Thyroid gland (tissue), 4 donors: Measurements from ENCODE around the gene ACOT8. TPM values are rescaled to one million over a fixed set of nuclear protein-coding genes. Genes with fewer than 3 reads are reported as not detected.

Source experiments
- DNase-seq, 2 donors: peaks; one replicate each; pipeline ENCODE4 v3.0.0-alpha.2; 2019
- H3K27ac ChIP-seq, 3 donors: fragments of 200-600 bp; sonication (generic); 1 replicate in 2 of 3; 2 replicates in 1 of 3; pipeline ENCODE4 v1.5.1; 2016 to 2019; ENCODE audit warnings: mild to moderate bottlenecking in 1 of 3, moderate library complexity in 1 of 3
- H3K27me3 ChIP-seq: fragments of 200-600 bp; sonication (generic); one replicate; pipeline ENCODE4 v1.5.1; 2019
- H3K36me3 ChIP-seq, 2 donors: fragments of 200-600 bp; sonication (generic); one replicate each; pipeline ENCODE4 v1.5.1; 2016 to 2019
- H3K4me1 ChIP-seq, 2 donors: fragments of 200-600 bp; sonication (generic); one replicate each; pipeline ENCODE4 v1.5.1; 2017 to 2019
- H3K4me3 ChIP-seq, 3 donors: fragments of 200-600 bp; sonication (generic); replicated peaks in 1 of 3; 1 replicate in 2 of 3; 2 replicates in 1 of 3; pipeline ENCODE4 v1.5.1; 2016; ENCODE audit warnings: mild to moderate bottlenecking in 1 of 3
- H3K9me3 ChIP-seq: fragments of 200-600 bp; sonication (generic); one replicate; pipeline ENCODE4 v1.5.1; 2017
- POLR2A ChIP-seq, 2 donors: fragments of 450-650 bp; IDR thresholded peaks; one replicate each; pipeline ENCODE4 v1.6.1; 2017; ENCODE audit warnings: antibody characterized with exemption in 2 of 2, mild to moderate bottlenecking in 2 of 2, moderate library complexity in 1 of 2
- WGBS, 2 donors: methylation state at CpG; one replicate each; pipeline ENCODE4 v1.1.5; 2017; 5-methylcytosine and 5-hydroxymethylcytosine counted together
- intact Hi-C: fragments of 100-400 bp; cut with DNase I; formaldehyde crosslinking; loops from one replicate; pipeline ENCODE4 v1.15.1; 2023
- total RNA-seq, 4 donors: library from RNA; depleted of rRNA; stranded (reverse); fragments of >200 nt; gene quantifications; one replicate each; pipeline ENCODE4 v1.2.3, GENCODE V29; 2016
- TF ChIP-seq, protein P1 (sequence below), 6 experiments: fragments of 200-600 bp in 3 of 6; fragments of 450-650 bp in 3 of 6; sonication (generic) in 3 of 6; IDR thresholded peaks; one replicate each; pipeline ENCODE4 v1.5.1; 2016 to 2019; ENCODE audit warnings: antibody characterized with exemption in 6 of 6, mild to moderate bottlenecking in 2 of 6, inconsistent platforms in 1 of 6, moderate library complexity in 1 of 6

ACOT8 gene
- total RNA-seq, 4 donors from 2014 or later: 36.3 to 73.8 (median 50.6) TPM

DNA sequence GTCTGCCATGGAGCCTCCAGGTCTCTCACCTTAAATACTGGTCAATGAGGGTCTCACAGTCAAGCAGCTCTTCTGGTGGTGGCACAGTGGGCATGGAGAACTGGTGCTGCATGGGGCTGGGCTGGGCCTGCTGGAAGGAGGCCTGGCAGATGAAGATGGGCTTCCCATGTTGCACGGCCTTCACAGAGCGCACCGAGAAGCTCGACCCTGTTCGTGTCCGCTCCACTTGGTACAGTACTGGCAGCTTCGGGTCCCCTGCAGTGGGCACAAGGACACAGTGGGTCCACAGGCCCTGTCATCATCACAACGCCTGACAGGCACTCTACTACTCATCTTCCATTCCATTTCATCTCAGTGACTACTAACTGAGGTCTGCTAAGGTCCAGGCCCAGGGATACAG is 8.8 kb downstream of the ACOT8 start:
- Histone ChIP-seq H3K27ac (no peak overlapping the region), H3K27me3 (no peaks in the 10 kb centered on the region), H3K9me3 (no peaks in the 10 kb centered on the region), H3K36me3 (peaks cover 19 to 42% of the 10 kb centered on the region in 2 donors), H3K4me1 (peaks cover 0 to 6% of the 10 kb centered on the region in 2 donors), H3K4me3 (no peak overlapping the region)
- intact Hi-C loops: no loop called here
- DNase-seq: no peak
- TF ChIP-seq, protein P1, sequence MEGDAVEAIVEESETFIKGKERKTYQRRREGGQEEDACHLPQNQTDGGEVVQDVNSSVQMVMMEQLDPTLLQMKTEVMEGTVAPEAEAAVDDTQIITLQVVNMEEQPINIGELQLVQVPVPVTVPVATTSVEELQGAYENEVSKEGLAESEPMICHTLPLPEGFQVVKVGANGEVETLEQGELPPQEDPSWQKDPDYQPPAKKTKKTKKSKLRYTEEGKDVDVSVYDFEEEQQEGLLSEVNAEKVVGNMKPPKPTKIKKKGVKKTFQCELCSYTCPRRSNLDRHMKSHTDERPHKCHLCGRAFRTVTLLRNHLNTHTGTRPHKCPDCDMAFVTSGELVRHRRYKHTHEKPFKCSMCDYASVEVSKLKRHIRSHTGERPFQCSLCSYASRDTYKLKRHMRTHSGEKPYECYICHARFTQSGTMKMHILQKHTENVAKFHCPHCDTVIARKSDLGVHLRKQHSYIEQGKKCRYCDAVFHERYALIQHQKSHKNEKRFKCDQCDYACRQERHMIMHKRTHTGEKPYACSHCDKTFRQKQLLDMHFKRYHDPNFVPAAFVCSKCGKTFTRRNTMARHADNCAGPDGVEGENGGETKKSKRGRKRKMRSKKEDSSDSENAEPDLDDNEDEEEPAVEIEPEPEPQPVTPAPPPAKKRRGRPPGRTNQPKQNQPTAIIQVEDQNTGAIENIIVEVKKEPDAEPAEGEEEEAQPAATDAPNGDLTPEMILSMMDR (IDR thresholded peaks at IDR 0.05): no peak
- TF ChIP-seq POLR2A (IDR thresholded peaks at IDR 0.05): no peak
- 90 to 98% methylated on average over 8 of the region's 8 CpGs for WGBS, 2 donors

DNA sequence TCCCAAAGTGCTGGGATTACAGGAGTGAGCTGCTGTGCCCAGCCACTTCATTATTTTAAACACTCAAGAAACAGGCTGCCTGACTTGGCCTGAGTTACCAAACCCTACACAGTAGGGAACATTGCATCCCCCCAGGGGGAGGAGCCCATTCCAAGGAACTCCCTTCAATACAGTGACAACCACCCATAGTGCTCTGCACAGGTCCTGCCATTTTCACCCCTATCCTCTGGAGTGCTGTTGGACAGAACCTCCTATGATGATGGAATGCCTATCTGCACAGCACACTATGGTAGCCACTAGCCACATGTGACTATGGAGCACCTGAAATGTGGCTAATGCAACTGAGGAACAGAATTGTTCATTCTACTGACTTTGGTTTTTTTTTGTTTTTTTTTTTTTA is 11.7 kb downstream of the ACOT8 start:
- Histone ChIP-seq H3K9me3 (no peaks in the 10 kb centered on the region), H3K27ac (no peak overlapping the region), H3K27me3 (no peaks in the 10 kb centered on the region), H3K36me3 (peaks cover 31 to 55% of the 10 kb centered on the region in 2 donors), H3K4me3 (no peak overlapping the region), H3K4me1 (peaks cover 15 to 25% of the 10 kb centered on the region in 2 donors)
- intact Hi-C loops: no loop called here
- TF ChIP-seq, protein P1 (IDR thresholded peaks at IDR 0.05): no peak
- TF ChIP-seq POLR2A (IDR thresholded peaks at IDR 0.05): no peak
- DNase-seq: no peak

DNA sequence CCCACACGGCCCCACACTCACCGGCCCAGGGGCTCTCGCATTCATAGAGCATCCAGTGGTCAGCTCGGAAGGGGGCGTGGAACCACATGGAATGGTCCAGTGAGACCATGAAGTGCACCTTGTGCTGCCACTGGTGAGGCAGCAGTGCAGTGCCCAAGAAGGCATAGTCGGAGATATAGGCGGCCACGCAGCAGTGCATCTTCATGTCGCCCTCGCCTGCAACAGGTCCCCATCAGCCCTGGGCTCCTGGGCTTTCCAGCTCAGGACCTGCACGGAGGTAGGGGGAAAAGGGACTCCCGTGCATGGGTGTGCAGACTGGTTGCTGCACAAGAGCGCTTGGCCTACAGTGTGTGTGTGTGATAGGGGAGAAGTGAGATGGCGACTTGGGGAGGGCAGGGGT is 13.7 kb downstream of the ACOT8 start:
- Histone ChIP-seq H3K27ac (peak overlapping the region in 1 of 3 donors; percentile 59), H3K9me3 (no peaks in the 10 kb centered on the region), H3K4me3 (no peak overlapping the region), H3K4me1 (peaks cover 15 to 25% of the 10 kb centered on the region in 2 donors), H3K36me3 (peaks cover 34 to 54% of the 10 kb centered on the region in 2 donors), H3K27me3 (no peaks in the 10 kb centered on the region)
- 96% methylated on average over 13 to 14 of the region's 14 CpGs for WGBS, 2 donors
- no peak for TF ChIP-seq POLR2A (IDR thresholded peaks at IDR 0.05)
- TF ChIP-seq, protein P1 (IDR thresholded peaks at IDR 0.05): no peak
- intact Hi-C loops: no loop called here
- no peak for DNase-seq

DNA sequence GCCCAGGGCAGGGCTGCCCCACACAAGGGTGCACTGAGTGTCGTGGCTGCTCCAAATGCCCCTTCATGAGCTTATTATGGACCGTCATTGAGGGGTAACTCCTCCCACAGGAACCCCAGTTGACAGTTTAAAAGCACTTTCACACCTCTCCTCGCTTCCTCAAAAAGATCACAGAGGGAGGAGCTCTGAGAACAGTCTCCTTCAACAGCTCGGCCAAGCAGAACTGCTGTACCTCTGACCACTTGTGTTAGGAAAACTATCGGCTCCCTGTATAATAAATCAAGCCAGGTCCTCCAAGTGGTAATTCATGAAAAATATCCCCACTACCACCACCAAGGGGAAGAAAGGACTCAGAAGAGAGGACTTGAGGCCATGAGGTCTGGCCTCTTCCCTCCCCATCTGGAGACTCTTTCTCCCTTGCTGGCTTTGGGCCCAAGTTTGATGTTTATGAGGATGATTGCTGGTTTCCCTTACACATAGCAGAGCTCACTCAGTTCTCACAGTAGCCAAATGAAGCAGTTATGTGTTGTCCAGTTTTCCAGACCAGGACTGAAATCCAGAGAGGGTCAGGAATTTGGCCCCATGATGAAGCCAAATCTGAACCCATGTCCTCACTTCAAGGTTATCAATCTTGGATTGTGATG is 14.9 kb downstream of the ACOT8 start:
- H3K27me3 ChIP-seq: no peaks in the 10 kb centered on the region
- 13 to 16% methylated on average over 5 of the region's 5 CpGs for WGBS, 2 donors
- H3K4me1 ChIP-seq: peaks cover 15 to 25% of the 10 kb centered on the region in 2 donors
- H3K4me3 ChIP-seq: no peak overlapping the region
- DNase-seq: peak; percentile 56 to 58
- intact Hi-C loops: no loop called here
- TF ChIP-seq, protein P1 (IDR thresholded peaks at IDR 0.05): peak in 1 of 6 experiments; percentile 19
- no peak for TF ChIP-seq POLR2A (IDR thresholded peaks at IDR 0.05)
- H3K27ac ChIP-seq: peak overlapping the region; percentile 45 to 59 (median 47)
- H3K36me3 ChIP-seq: peaks cover 34 to 44% of the 10 kb centered on the region in 2 donors
- H3K9me3 ChIP-seq: no peaks in the 10 kb centered on the region

DNA sequence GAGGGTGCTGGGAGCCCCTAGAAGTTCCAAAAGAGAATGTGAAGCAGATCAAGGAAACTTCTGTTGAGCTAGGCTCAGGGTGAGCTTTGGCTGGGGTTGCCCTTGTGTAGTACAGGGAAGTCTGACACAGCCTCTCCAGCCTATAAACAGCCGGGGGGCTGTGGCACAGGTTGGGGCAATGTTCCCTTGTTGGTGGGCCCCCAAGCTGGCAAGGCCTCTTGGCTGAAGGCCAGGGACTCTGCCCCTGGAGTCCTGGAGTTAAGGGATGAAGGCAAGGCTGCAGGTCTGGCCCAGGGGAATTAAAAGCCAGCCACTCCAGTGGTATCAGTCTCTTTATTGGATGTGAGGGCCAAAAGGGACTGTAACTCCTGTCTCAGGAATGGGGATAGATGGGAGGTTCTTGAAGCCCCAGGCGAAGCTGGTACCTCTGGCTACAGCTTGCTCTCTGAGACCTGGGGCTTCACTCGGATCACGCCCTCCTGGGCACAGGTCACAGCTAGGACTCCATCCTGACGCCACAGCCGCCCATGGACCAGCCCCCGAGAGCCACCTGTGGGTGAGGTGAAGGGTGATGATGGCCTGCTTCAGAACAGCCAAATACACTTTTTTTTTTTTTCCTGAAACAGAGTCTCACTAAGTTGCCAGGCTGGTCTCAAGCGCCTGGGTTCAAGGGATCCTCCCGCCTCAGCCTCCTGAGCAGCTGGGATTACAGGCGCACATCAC is 15.6 kb downstream of the ACOT8 start:
- H3K4me3 ChIP-seq: no peak overlapping the region
- intact Hi-C loops: no loop called here
- TF ChIP-seq, protein P1 (IDR thresholded peaks at IDR 0.05): no peak
- no peak for TF ChIP-seq POLR2A (IDR thresholded peaks at IDR 0.05)
- peaks cover 34 to 40% of the 10 kb centered on the region in 2 donors for H3K36me3 ChIP-seq
- H3K9me3 ChIP-seq: no peaks in the 10 kb centered on the region
- no peak for DNase-seq
- peaks cover 15 to 25% of the 10 kb centered on the region in 2 donors for H3K4me1 ChIP-seq
- WGBS, 2 donors: 82 to 88% methylated on average over 6 of the region's 10 CpGs
- H3K27me3 ChIP-seq: no peaks in the 10 kb centered on the region
- H3K27ac ChIP-seq: peak overlapping the region in 2 of 3 donors; percentile 47 to 59
